ENCODE data around the gene CDH4.

CDH4 gene

GRCh38 chr20:61510778-61511330 lies 258.8 kb downstream of the CDH4 start:
- TF ChIP-seq, protein P1, sequence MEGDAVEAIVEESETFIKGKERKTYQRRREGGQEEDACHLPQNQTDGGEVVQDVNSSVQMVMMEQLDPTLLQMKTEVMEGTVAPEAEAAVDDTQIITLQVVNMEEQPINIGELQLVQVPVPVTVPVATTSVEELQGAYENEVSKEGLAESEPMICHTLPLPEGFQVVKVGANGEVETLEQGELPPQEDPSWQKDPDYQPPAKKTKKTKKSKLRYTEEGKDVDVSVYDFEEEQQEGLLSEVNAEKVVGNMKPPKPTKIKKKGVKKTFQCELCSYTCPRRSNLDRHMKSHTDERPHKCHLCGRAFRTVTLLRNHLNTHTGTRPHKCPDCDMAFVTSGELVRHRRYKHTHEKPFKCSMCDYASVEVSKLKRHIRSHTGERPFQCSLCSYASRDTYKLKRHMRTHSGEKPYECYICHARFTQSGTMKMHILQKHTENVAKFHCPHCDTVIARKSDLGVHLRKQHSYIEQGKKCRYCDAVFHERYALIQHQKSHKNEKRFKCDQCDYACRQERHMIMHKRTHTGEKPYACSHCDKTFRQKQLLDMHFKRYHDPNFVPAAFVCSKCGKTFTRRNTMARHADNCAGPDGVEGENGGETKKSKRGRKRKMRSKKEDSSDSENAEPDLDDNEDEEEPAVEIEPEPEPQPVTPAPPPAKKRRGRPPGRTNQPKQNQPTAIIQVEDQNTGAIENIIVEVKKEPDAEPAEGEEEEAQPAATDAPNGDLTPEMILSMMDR (IDR thresholded peaks at IDR 0.05; ENCODE audit: low read depth, low read length) = no peak
- H3K4me3 ChIP-seq (replicated peaks in 1 of 2; ENCODE audit: low read depth in 2 of 2, low read length in 2 of 2) = no peak overlapping the region
- DNase-seq (ENCODE audit: low read depth in 2 of 2) = no peak

DNA sequence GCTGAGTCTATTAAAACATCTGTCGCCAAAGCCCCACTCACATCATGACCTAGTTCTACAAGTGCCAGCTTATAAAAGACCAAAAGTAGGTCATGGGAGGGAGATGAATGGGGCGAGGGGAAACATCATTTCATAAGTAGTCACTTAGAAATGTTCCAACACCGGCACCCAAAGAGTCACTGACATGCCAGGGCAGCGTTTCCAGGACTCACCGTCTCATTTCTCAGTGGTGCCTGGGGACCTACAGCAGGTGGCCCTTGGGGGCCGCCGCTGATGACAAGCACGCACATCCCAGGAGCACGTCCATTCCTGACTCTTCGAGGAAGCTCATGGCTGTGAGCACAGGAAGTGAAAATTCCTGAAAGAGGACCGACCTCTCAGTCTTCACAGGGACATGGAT lies 260.4 kb downstream of the CDH4 start:
- no peak for DNase-seq (ENCODE audit: low read depth in 2 of 2)
- TF ChIP-seq, protein P1 (IDR thresholded peaks at IDR 0.05; ENCODE audit: low read depth, low read length) = no peak
- H3K4me3 ChIP-seq (replicated peaks in 1 of 2; ENCODE audit: low read depth in 2 of 2, low read length in 2 of 2) = no peak overlapping the region

DNA sequence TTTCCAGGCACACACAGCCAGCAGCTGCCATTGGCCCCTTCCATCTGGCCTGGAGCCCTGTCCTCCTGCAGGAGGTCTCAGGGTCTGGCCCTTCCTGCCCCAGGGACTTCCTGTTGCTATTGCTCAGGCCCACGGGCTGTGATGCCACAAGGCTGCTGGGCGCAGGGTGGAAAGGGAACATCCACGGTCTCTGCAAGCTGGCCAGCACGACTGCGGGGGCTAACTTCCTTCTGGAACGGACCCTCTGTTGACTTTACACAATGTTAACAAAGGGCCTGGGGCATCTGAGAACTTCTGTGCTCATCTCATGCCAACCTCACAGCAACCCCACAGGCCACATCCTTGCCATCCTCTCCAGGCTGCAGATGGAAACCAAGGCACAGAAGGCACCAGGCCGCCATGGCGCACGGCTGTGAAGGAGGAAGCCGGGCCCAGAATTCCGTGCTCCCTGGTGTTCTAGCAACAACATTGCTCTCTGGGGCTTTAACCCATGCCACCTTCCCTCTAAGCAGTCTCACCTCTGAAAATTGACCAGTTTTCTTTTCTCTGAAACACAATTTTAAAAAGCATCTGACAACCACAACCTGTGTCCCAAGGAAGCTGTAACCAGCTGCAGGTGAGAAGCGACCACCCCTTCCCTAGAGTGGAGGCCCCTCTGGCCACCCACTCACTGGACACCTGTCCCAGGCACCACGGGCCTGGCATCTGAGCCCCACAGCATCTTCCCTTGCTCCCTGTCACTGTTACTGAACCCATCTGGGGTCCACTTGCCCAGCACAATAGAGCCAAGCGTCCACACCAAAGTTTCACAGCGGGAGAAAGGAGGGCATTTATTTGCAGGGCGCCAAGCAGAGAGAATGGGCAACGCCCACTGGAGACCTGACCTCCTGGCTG lies 261.3 kb downstream of the CDH4 start:
- H3K4me3 ChIP-seq (replicated peaks in 1 of 2; ENCODE audit: low read depth in 2 of 2, low read length in 2 of 2) = no peak overlapping the region
- TF ChIP-seq, protein P1 (IDR thresholded peaks at IDR 0.05; ENCODE audit: low read depth, low read length) = no peak
- no peak for DNase-seq (ENCODE audit: low read depth in 2 of 2)

DNA sequence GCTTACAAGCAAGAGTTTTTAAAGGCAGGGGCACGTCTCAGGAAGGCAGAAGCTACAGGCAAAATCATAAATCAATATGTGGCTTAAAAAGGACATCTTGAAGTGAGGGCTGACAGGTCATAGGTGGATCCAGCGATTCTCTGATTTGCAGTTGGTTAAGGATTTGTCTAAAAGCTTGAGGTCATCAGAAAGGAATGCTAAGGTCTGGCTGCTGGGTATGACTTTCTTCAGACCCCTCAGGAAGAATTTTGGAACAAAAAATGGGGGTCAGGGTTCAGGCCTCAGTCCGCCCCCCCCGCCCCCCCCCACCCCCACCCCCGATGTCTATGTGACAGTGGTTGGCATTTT lies 261.9 kb downstream of the CDH4 start:
- no peak overlapping the region for H3K4me3 ChIP-seq (replicated peaks in 1 of 2; ENCODE audit: low read depth in 2 of 2, low read length in 2 of 2)
- TF ChIP-seq, protein P1 (IDR thresholded peaks at IDR 0.05; ENCODE audit: low read depth, low read length) = no peak
- DNase-seq (ENCODE audit: low read depth in 2 of 2) = no peak

DNA sequence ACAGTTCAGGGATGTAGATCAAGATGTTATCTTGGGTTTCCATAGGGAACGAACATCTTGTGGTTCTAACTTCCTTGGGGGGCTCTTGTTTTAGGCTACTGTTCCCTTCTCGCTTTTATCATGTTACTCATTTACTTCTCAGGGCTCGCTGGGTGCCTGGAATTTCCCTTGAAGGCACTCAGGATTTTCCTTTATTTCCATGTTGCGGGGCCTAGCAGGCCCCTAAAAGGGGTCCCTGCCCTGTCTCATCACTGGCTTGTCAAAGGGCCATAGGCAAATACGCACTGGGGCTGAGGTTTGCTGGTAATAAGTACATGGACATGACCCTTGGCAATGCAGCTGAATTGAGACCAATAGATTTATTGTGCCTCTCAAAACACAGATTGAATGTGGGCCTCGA lies 262.3 kb downstream of the CDH4 start:
- no peak for DNase-seq (ENCODE audit: low read depth in 2 of 2)
- TF ChIP-seq, protein P1 (IDR thresholded peaks at IDR 0.05; ENCODE audit: low read depth, low read length) = no peak
- no peak overlapping the region for H3K4me3 ChIP-seq (replicated peaks in 1 of 2; ENCODE audit: low read depth in 2 of 2, low read length in 2 of 2)

DNA sequence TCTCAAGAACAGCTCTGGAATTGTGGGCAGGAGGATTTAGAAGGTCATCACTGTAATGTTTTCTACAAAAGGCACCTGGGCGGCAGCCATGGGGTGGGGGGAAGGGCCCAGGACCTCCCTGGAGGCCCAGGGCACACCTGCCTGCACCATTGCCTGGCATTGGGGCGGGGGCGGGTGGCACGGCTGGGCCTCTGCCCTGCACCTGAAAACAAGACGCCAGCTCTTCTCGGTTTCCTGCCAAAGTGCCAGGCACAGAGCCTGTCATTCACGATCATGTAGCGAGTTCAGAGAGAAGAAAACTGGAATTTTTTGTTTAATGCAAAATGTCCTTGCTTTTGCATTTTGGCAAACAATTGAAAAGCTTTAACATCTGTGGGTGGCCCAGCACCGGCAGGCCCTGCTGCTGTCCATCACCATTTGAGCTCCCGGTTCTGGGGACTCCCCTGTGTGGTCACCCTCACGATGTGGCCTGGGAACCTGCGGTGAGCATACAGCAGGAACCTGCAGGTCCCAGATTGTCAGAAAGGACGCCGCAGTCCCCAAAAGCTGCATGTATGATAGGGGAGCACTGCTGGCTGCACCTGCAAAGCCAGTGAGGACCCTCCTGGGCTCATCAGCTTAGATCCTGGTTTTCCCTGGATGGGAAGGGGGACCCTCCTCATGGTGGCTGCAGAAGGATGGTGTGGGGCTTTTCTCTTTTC lies 262.9 kb downstream of the CDH4 start:
- no peak for DNase-seq (ENCODE audit: low read depth in 2 of 2)
- H3K4me3 ChIP-seq (replicated peaks in 1 of 2; ENCODE audit: low read depth in 2 of 2, low read length in 2 of 2) = no peak overlapping the region
- TF ChIP-seq, protein P1 (IDR thresholded peaks at IDR 0.05; ENCODE audit: low read depth, low read length) = no peak
